ENCODE data around the gene CLCNKB. TPM values are rescaled to one million over a fixed set of nuclear protein-coding genes. Genes with fewer than 3 reads are reported as not detected.

The CLCNKB gene
- total RNA-seq, 4 donors from 2014 or later = 0.39 to 3.1 (median 0.44) TPM; not detected in 1

- H3K27me3 ChIP-seq = no peaks in the 10 kb centered on the region
- H3K27ac ChIP-seq = no peak overlapping the region
- TF ChIP-seq, protein P1, sequence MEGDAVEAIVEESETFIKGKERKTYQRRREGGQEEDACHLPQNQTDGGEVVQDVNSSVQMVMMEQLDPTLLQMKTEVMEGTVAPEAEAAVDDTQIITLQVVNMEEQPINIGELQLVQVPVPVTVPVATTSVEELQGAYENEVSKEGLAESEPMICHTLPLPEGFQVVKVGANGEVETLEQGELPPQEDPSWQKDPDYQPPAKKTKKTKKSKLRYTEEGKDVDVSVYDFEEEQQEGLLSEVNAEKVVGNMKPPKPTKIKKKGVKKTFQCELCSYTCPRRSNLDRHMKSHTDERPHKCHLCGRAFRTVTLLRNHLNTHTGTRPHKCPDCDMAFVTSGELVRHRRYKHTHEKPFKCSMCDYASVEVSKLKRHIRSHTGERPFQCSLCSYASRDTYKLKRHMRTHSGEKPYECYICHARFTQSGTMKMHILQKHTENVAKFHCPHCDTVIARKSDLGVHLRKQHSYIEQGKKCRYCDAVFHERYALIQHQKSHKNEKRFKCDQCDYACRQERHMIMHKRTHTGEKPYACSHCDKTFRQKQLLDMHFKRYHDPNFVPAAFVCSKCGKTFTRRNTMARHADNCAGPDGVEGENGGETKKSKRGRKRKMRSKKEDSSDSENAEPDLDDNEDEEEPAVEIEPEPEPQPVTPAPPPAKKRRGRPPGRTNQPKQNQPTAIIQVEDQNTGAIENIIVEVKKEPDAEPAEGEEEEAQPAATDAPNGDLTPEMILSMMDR (IDR thresholded peaks at IDR 0.05) = no peak
- no peak for TF ChIP-seq POLR2A (IDR thresholded peaks at IDR 0.05)
- no peaks in the 10 kb centered on the region for H3K9me3 ChIP-seq
- 61 to 74% methylated on average over 9 of the region's 9 CpGs for WGBS, 2 donors
- H3K36me3 ChIP-seq = no peaks in the 10 kb centered on the region
- no peak for DNase-seq (ENCODE audit: low spot score in 2 of 2)
- peaks cover 0 to 10% (median 0%) of the 10 kb centered on the region in 4 donors for H3K4me1 ChIP-seq
- no peak overlapping the region for H3K4me3 ChIP-seq
These were observed 45.4 kb downstream of the CLCNKB start for GRCh38 chr1:16088996-16089395.

- Histone ChIP-seq H3K9me3 (no peaks in the 10 kb centered on the region), H3K4me3 (no peak overlapping the region), H3K36me3 (no peaks in the 10 kb centered on the region), H3K27ac (no peak overlapping the region), H3K27me3 (no peaks in the 10 kb centered on the region), H3K4me1 (peaks cover 0 to 10% (median 0%) of the 10 kb centered on the region in 4 donors)
- TF ChIP-seq, protein P1 (IDR thresholded peaks at IDR 0.05) = no peak
- TF ChIP-seq POLR2A (IDR thresholded peaks at IDR 0.05) = no peak
- TF ChIP-seq EP300 (IDR thresholded peaks at IDR 0.05) = no peak
- 84 to 88% methylated on average over 5 of the region's 5 CpGs for WGBS, 2 donors
- no peak for DNase-seq (ENCODE audit: low spot score in 2 of 2)
These were observed 46.7 kb downstream of the CLCNKB start for GRCh38 chr1:16090076-16090826.

- WGBS, 2 donors = 69 to 75% methylated on average over 5 to 8 of the region's 8 CpGs
- no peaks in the 10 kb centered on the region for H3K36me3 ChIP-seq
- H3K9me3 ChIP-seq = no peaks in the 10 kb centered on the region
- H3K4me1 ChIP-seq = peaks cover 0 to 10% (median 0%) of the 10 kb centered on the region in 4 donors
- DNase-seq (ENCODE audit: low spot score in 2 of 2) = no peak
- H3K27ac ChIP-seq = no peak overlapping the region
- TF ChIP-seq EP300 (IDR thresholded peaks at IDR 0.05) = no peak
- TF ChIP-seq POLR2A (IDR thresholded peaks at IDR 0.05) = no peak
- TF ChIP-seq, protein P1 (IDR thresholded peaks at IDR 0.05) = no peak
- H3K4me3 ChIP-seq = no peak overlapping the region
- H3K27me3 ChIP-seq = no peaks in the 10 kb centered on the region
These were observed 47.7 kb downstream of the CLCNKB start for GRCh38 chr1:16091296-16091695.

DNA sequence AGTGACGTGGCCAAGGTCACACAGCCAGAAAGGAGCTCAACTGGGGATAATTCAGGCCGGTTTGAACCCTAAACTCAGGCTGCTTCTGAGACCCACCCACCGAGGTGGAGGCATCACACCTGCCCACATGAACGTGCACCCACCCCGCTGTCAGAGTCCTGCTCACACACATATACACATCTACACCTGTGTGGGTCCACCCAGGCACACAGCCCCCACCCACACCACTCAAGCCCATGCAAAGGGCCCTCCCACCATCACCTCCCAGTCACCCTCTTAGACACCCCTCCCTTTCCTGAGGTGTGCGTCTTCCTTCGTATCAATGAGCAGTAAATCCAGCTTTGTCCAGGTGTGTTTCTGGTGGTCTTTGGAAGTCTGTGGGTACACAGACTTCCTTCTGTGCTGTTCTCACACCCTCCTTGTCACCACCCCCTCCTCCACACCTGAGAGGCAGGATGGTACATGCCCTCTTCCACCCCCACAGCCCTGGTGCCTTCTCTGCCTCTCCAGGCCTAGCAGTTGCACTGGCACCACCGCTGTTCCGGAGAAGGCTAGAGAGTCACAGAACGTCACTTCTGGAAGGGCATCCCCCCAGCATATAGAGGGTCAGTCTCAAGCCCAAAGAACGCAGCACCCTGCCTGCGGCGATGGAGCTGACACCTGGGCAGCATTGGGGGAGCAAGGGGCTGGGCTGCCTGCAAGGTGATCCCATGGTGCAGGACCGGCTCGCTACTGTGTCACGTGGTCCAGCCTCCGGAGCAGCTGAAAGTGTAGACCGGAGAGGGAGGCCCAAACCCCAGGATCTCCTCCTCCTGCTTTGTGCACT is 48.7 kb downstream of the CLCNKB start:
- no peak overlapping the region for H3K27ac ChIP-seq
- H3K36me3 ChIP-seq = no peaks in the 10 kb centered on the region
- 80 to 81% methylated on average over 18 of the region's 18 CpGs for WGBS, 2 donors
- no peak overlapping the region for H3K4me3 ChIP-seq
- H3K9me3 ChIP-seq = no peaks in the 10 kb centered on the region
- H3K27me3 ChIP-seq = no peaks in the 10 kb centered on the region
- H3K4me1 ChIP-seq = peaks cover 0 to 10% (median 0%) of the 10 kb centered on the region in 4 donors
- no peak for DNase-seq (ENCODE audit: low spot score in 2 of 2)
- TF ChIP-seq POLR2A (IDR thresholded peaks at IDR 0.05) (no peak), EP300 (IDR thresholded peaks at IDR 0.05) (no peak)
- TF ChIP-seq, protein P1 (IDR thresholded peaks at IDR 0.05) = no peak
